Right lobe of liver (tissue), 6 donors: ENCODE data around the gene GSG1L. TPM values are rescaled to one million over a fixed set of nuclear protein-coding genes. Genes with fewer than 3 reads are reported as not detected.

ENCODE experiments used
- ATAC-seq, 4 donors: fragments of 200-7000 bp; cut with Tn5 transposase; one replicate each; pipeline ENCODE4 v1.9.1; 2020; ENCODE audit warnings: mild to moderate bottlenecking in 4 of 4, moderate library complexity in 4 of 4
- DNase-seq, 3 donors: peaks; one replicate each; pipeline ENCODE4 v3.0.0-alpha.2; 2020
- H3K27ac ChIP-seq, 3 donors: fragments of 200-600 bp; one replicate each; pipeline ENCODE4 v1.8.0; 2022
- H3K27me3 ChIP-seq, 2 donors: fragments of 200-600 bp; one replicate each; pipeline ENCODE4 v1.8.0; 2022
- H3K36me3 ChIP-seq, 4 donors: fragments of 200-600 bp; sonication (generic) in 1 of 4; one replicate each; pipeline versions ENCODE4 v1.5.1 to v1.8.0; 2017 to 2022; ENCODE audit warnings: control low read depth in 1 of 4
- H3K4me1 ChIP-seq, 4 donors: fragments of 200-600 bp; sonication (generic) in 1 of 4; one replicate each; pipeline versions ENCODE4 v1.5.1 to v1.8.0; 2017 to 2022; ENCODE audit warnings: control low read depth in 1 of 4
- H3K4me3 ChIP-seq, 3 donors: fragments of 200-600 bp; one replicate each; pipeline ENCODE4 v1.8.0; 2022
- H3K9me3 ChIP-seq, 4 donors: fragments of 200-600 bp; sonication (generic) in 1 of 4; one replicate each; pipeline versions ENCODE4 v1.5.1 to v1.8.0; 2017 to 2022; ENCODE audit warnings: control low read depth in 1 of 4
- POLR2A ChIP-seq: fragments of 450-650 bp; IDR thresholded peaks from one replicate; pipeline ENCODE4 v1.6.1; 2017; ENCODE audit warnings: antibody characterized with exemption, mild to moderate bottlenecking
- WGBS: methylation state at CpG from one replicate; pipeline ENCODE4 v1.1.6; 2018; ENCODE audit warnings: low coverage, low lambda C conversion rate; ENCODE audit not compliant: insufficient coverage; ENCODE audit errors: missing lambda C conversion rate; 5-methylcytosine and 5-hydroxymethylcytosine counted together
- intact Hi-C, 2 donors: fragments of 100-400 bp; cut with DNase I; formaldehyde crosslinking; loops; one replicate each; pipeline versions ENCODE4 v1.11.2 to v1.14.1; 2022
- total RNA-seq, 6 experiments: library from RNA; depleted of rRNA in 2 of 6; stranded (reverse); fragments of >200 nt in 2 of 6; fragmentation: NEBNext Ultra II Directional in 3 of 6; extraction: Animal tissue kit (Norgen Biotek cat#: 25700) in 3 of 6; gene quantifications; one replicate each; pipeline versions ENCODE4 v1.1.0 to v1.2.4, GENCODE V29; 2016 to 2023
- TF ChIP-seq, protein P1 (sequence below), 4 donors: fragments of 200-600 bp in 3 of 4; fragments of 450-650 bp in 1 of 4; IDR thresholded peaks; one replicate each; pipeline versions ENCODE4 v1.5.1 to v1.8.0; 2016 to 2022; ENCODE audit warnings: antibody characterized with exemption in 4 of 4, mild to moderate bottlenecking in 2 of 4
- donor health status: DM: no; HTN: yes; CAD: no.
- donor health status: DM: no; HTN: no; CAD: no.
- donor health status: DM: no; HTN: no; CAD: no.
- donor health status: DM: no; HTN: yes; CAD: no.
- donor health status: DM: no; HTN: yes; CAD: no.

Gene GSG1L
- total RNA-seq, 6 experiments from 2014 or later = 0.33 TPM; not detected in 5

DNA sequence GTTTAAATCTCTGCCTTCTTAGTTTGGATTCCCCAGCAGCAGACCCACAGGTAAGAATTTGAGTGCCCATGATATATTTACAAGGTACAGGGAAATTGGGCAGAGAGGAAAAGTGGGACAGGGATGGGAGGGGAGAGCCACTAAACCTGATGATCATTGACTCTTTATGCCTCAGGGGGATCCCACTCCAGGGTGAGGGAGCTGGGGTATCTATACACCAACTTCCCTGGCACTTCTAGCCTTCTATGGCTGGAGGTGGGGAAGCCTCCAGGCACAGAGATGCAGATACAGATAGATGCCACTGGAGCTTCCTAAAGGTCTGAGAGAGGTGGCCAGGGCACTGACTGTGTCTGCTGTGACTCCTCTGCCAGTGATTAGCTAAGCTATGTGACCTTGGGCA is 257.1 kb downstream of the GSG1L start:
- no peak for ATAC-seq
- H3K27me3 ChIP-seq = no peaks in the 10 kb centered on the region
- no peak overlapping the region for H3K27ac ChIP-seq
- no peaks in the 10 kb centered on the region for H3K4me1 ChIP-seq
- no peak for TF ChIP-seq POLR2A
- TF ChIP-seq, protein P1, sequence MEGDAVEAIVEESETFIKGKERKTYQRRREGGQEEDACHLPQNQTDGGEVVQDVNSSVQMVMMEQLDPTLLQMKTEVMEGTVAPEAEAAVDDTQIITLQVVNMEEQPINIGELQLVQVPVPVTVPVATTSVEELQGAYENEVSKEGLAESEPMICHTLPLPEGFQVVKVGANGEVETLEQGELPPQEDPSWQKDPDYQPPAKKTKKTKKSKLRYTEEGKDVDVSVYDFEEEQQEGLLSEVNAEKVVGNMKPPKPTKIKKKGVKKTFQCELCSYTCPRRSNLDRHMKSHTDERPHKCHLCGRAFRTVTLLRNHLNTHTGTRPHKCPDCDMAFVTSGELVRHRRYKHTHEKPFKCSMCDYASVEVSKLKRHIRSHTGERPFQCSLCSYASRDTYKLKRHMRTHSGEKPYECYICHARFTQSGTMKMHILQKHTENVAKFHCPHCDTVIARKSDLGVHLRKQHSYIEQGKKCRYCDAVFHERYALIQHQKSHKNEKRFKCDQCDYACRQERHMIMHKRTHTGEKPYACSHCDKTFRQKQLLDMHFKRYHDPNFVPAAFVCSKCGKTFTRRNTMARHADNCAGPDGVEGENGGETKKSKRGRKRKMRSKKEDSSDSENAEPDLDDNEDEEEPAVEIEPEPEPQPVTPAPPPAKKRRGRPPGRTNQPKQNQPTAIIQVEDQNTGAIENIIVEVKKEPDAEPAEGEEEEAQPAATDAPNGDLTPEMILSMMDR (IDR thresholded peaks at IDR 0.05) = no peak
- H3K4me3 ChIP-seq = no peak overlapping the region
- no peaks in the 10 kb centered on the region for H3K9me3 ChIP-seq
- DNase-seq = no peak
- intact Hi-C loops = no loop called here
- no peaks in the 10 kb centered on the region for H3K36me3 ChIP-seq

GRCh38 chr16:27805828-27806351 is 257.6 kb downstream of the GSG1L start:
- ATAC-seq (no peak), DNase-seq (no peak)
- WGBS = no CpG with 5 or more reads among the region's 5 CpGs
- TF ChIP-seq POLR2A = no peak
- TF ChIP-seq, protein P1 (IDR thresholded peaks at IDR 0.05) = no peak
- Histone ChIP-seq H3K4me1 (no peaks in the 10 kb centered on the region), H3K9me3 (no peaks in the 10 kb centered on the region), H3K27me3 (no peaks in the 10 kb centered on the region), H3K36me3 (no peaks in the 10 kb centered on the region), H3K4me3 (no peak overlapping the region), H3K27ac (no peak overlapping the region)
- intact Hi-C loops = no loop called here

DNA sequence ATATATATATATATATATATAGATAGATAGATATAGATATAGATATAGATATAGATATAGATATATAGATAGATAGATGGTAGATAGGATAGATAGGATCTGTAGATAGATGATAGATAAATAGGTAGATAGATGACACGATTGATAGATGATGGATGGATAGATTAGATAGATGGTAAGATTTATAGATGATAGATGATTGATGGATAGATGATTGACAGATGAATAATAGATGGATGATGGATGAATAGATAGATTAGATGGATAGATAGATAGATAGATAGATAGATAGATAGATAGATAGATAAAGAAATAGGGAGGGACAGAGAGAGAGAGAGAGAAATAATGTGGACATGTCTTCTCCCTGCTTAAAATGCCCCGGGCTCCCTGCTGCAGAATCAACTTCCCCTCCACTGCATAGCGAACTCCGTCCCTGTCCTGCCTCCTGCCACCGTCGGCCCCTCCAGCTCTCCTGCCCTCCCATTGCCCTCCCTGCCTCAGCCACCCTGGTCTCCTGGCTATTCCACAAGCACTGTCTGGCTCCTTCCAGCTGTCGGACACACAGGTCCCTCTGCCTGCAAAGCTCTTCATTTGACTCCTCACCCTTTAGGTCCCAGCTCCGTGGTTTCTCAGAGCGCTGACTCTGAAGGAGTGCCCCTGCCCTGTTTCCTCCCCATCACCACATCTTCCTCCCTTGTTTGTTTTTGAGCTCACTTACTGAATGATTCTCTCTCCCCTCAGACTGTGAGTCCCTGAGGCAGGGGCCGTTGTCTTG is 259.6 kb downstream of the GSG1L start:
- TF ChIP-seq, protein P1 (IDR thresholded peaks at IDR 0.05) = no peak
- no peak for TF ChIP-seq POLR2A
- Histone ChIP-seq H3K27ac (no peak overlapping the region), H3K36me3 (no peaks in the 10 kb centered on the region), H3K9me3 (no peaks in the 10 kb centered on the region), H3K27me3 (no peaks in the 10 kb centered on the region), H3K4me3 (no peak overlapping the region), H3K4me1 (no peaks in the 10 kb centered on the region)
- ATAC-seq (no peak), DNase-seq (no peak)
- 15% methylated on average over 10 of the region's 10 CpGs for WGBS
- intact Hi-C loops = no loop called here

DNA sequence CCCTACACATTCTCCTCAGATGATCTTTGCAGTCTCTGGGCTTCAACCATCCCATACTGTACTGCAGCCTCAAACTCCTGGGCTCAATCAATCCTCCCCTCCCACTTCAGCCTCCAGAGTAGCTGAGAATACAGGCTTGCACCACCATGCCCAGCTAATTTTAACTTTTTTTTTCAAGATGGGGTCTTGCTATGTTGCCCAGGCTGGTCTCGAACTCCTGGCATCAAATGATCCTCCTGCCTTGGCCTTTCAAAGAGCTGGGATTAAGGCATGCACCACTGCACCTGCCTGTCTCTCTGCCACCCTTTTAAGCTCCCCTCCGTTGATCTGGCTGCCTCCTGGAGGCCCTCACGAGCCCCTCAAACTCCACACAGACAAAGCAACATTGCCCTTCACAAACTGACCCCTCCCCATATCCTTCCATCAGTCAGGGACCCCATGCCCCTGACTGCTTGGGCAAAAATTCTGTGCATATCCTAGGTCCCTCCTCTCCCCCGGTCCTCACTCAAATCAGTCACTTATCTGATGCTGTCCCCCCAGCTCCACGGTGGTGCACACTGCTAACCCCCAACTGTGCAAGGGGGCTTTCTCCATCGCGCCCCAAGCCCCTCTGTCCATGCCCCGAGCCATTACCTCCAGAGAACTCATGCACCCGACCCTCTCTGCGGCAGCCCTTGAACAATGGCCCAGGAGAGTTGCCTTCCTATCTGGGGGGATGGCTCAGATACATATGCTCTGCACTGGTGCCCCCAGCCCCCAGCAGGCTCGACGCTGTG is 260.7 kb downstream of the GSG1L start:
- H3K27me3 ChIP-seq = no peaks in the 10 kb centered on the region
- no peaks in the 10 kb centered on the region for H3K4me1 ChIP-seq
- ATAC-seq = no peak
- DNase-seq = no peak
- H3K4me3 ChIP-seq = no peak overlapping the region
- intact Hi-C loops = no loop called here
- WGBS = 50% methylated on average over 12 of the region's 12 CpGs
- no peaks in the 10 kb centered on the region for H3K36me3 ChIP-seq
- no peaks in the 10 kb centered on the region for H3K9me3 ChIP-seq
- H3K27ac ChIP-seq = no peak overlapping the region
- no peak for TF ChIP-seq POLR2A
- TF ChIP-seq, protein P1 (IDR thresholded peaks at IDR 0.05) = no peak
